Measurements from ENCODE around the gene CIART.
A peak's percentile ranks its signal among the peaks of the same experiment; 100 is the strongest.

The CIART gene

GRCh38 chr1:150321826-150322166, 39.4 kb downstream of the CIART start:
- Histone ChIP-seq H3K27me3 (ENCODE audit: low read depth, low read length) (no peaks in the 10 kb centered on the region), H3K4me1 (ENCODE audit: low read length) (peaks cover 10% of the 10 kb centered on the region), H3K79me2 (ENCODE audit: low read length) (peaks cover 47% of the 10 kb centered on the region), H3K36me3 (replicated peaks; ENCODE audit: low read depth, low read length) (peaks cover 27% of the 10 kb centered on the region), H3K4me2 (ENCODE audit: low read length) (peak overlapping the region; percentile 96), H3K9me3 (ENCODE audit: insufficient read depth, low read length) (no peaks in the 10 kb centered on the region), H2AFZ (ENCODE audit: low read depth, low read length) (peak overlapping the region; percentile 64; the same call in 1 of the 2 replicates), H4K20me1 (ENCODE audit: insufficient read depth, low read length) (peaks cover 15% of the 10 kb centered on the region), H3K4me3 (ENCODE audit: low read length) (peak overlapping the region; percentile 92), H3K9ac (ENCODE audit: low read length) (peak overlapping the region; percentile 97), H3K27ac (ENCODE audit: low read length) (peak overlapping the region; percentile 79)
- TF ChIP-seq CTCF (IDR thresholded peaks at IDR 0.05; ENCODE audit: low read depth, low read length), result no peak
- TF ChIP-seq EZH2phosphoT487 (IDR thresholded peaks at IDR 0.05; ENCODE audit: low read depth), result no peak

GRCh38 chr1:150322310-150322709, 40.0 kb downstream of the CIART start:
- peaks cover 15% of the 10 kb centered on the region for H4K20me1 ChIP-seq (ENCODE audit: insufficient read depth, low read length)
- TF ChIP-seq EZH2phosphoT487 (IDR thresholded peaks at IDR 0.05; ENCODE audit: low read depth) (no peak), CTCF (IDR thresholded peaks at IDR 0.05; ENCODE audit: low read depth, low read length) (no peak)

GRCh38 chr1:150332651-150333290, 50.4 kb downstream of the CIART start:
- Histone ChIP-seq H3K27me3 (ENCODE audit: low read depth, low read length) (no peaks in the 10 kb centered on the region), H3K27ac (ENCODE audit: low read length) (no peak overlapping the region), H3K4me3 (ENCODE audit: low read length) (no peak overlapping the region), H3K9ac (ENCODE audit: low read length) (no peak overlapping the region), H3K79me2 (ENCODE audit: low read length) (peaks cover 5% of the 10 kb centered on the region), H3K9me3 (ENCODE audit: insufficient read depth, low read length) (no peaks in the 10 kb centered on the region), H3K4me2 (ENCODE audit: low read length) (no peak overlapping the region), H2AFZ (ENCODE audit: low read depth, low read length) (no peak overlapping the region), H4K20me1 (ENCODE audit: insufficient read depth, low read length) (no peaks in the 10 kb centered on the region), H3K4me1 (ENCODE audit: low read length) (no peaks in the 10 kb centered on the region), H3K36me3 (replicated peaks; ENCODE audit: low read depth, low read length) (peaks cover 53% of the 10 kb centered on the region)
- TF ChIP-seq EZH2phosphoT487 (IDR thresholded peaks at IDR 0.05; ENCODE audit: low read depth) (no peak), CTCF (IDR thresholded peaks at IDR 0.05; ENCODE audit: low read depth, low read length) (no peak)

More at GRCh38 chr1:150322310-150322709, 40.0 kb downstream of the CIART start:
- no peaks in the 10 kb centered on the region for H3K9me3 ChIP-seq (ENCODE audit: insufficient read depth, low read length)
- peak overlapping the region; percentile 96 for H3K4me2 ChIP-seq (ENCODE audit: low read length)
- H3K4me3 ChIP-seq (ENCODE audit: low read length), result peak overlapping the region; percentile 92
- H3K9ac ChIP-seq (ENCODE audit: low read length), result peak overlapping the region; percentile 97
- peaks cover 48% of the 10 kb centered on the region for H3K79me2 ChIP-seq (ENCODE audit: low read length)
- no peak overlapping the region for H2AFZ ChIP-seq (ENCODE audit: low read depth, low read length)
- H3K27ac ChIP-seq (ENCODE audit: low read length), result peak overlapping the region; percentile 79
- peaks cover 10% of the 10 kb centered on the region for H3K4me1 ChIP-seq (ENCODE audit: low read length)
- peaks cover 30% of the 10 kb centered on the region for H3K36me3 ChIP-seq (replicated peaks; ENCODE audit: low read depth, low read length)
- no peaks in the 10 kb centered on the region for H3K27me3 ChIP-seq (ENCODE audit: low read depth, low read length)

All from OCI-LY3 (cell line).